ENCODE data around the gene ARHGAP26. TPM values are rescaled to one million over a fixed set of nuclear protein-coding genes. Genes with fewer than 3 reads are reported as not detected.

The ARHGAP26 gene
- total RNA-seq, 1 experiment from 2014 or later: 54.3 TPM

- Mint-ChIP-seq H3K4me1 (ENCODE audit: insufficient read depth, unreplicated experiment) (peaks cover 6% of the 10 kb centered on the region), H3K4me3 (ENCODE audit: unreplicated experiment) (no peak overlapping the region), H3K36me3 (ENCODE audit: insufficient read depth, unreplicated experiment) (peaks cover 8% of the 10 kb centered on the region), H3K27ac (ENCODE audit: low read depth, unreplicated experiment) (no peak overlapping the region), H3K27me3 (ENCODE audit: insufficient read depth, unreplicated experiment) (no peaks in the 10 kb centered on the region), H3K9me3 (ENCODE audit: unreplicated experiment) (peaks cover 28% of the 10 kb centered on the region)
- no peak for DNase-seq (ENCODE audit: unreplicated experiment)
- intact Hi-C loops (cut with micrococcal nuclease): no loop called here
- ChIA-PET POLR2A (interaction anchor here (0.6 to 1.0 kb wide), 3 partner anchors 19 to 108 kb away, joined by 3 to 4 read pairs (median 3); no protein-coding TSS in a partner anchor), CTCF (no interaction called here)
- no TSS peak for BruUV-seq (replicated peaks)
- TF ChIP-seq CTCF (IDR thresholded peaks at IDR 0.05; ENCODE audit: unreplicated experiment): no peak
Observed at GRCh38 chr5:143268388-143268787, 498.2 kb downstream of the ARHGAP26 start.

DNA sequence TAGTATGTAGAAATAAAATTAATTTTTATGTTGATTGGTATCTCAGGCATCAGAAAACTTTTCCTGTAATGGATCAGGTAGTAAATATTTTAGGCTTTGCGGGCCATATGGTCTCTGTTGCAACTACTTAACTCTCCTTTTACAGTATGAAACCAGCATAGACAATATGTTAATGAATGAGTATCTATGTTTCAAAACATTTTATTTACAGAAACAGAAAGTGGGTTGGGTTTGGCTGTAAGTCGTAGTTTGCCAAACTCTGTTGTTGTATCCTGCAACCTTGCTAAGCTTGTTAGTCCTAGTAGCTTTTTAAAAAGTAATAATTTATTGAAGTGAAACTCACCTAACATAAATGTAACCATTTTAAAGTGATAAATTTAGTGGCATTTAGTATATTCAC is 501.3 kb downstream of the ARHGAP26 start:
- no peaks in the 10 kb centered on the region for H3K27me3 Mint-ChIP-seq (ENCODE audit: insufficient read depth, unreplicated experiment)
- peaks cover 4% of the 10 kb centered on the region for H3K4me1 Mint-ChIP-seq (ENCODE audit: insufficient read depth, unreplicated experiment)
- peaks cover 28% of the 10 kb centered on the region for H3K9me3 Mint-ChIP-seq (ENCODE audit: unreplicated experiment)
- no peak for DNase-seq (ENCODE audit: unreplicated experiment)
- peaks cover 37% of the 10 kb centered on the region for H3K36me3 Mint-ChIP-seq (ENCODE audit: insufficient read depth, unreplicated experiment)
- intact Hi-C loops (cut with micrococcal nuclease): no loop called here
- BruUV-seq (replicated peaks): no TSS peak
- TF ChIP-seq CTCF (IDR thresholded peaks at IDR 0.05; ENCODE audit: unreplicated experiment): no peak
- POLR2A ChIA-PET: interaction anchor here (0.6 to 2.0 kb wide), 6 partner anchors 8 to 118 kb away, joined by 3 to 6 read pairs (median 3); no protein-coding TSS in a partner anchor
- no peak overlapping the region for H3K4me3 Mint-ChIP-seq (ENCODE audit: unreplicated experiment)
- CTCF ChIA-PET: no interaction called here
- no peak overlapping the region for H3K27ac Mint-ChIP-seq (ENCODE audit: low read depth, unreplicated experiment)

GRCh38 chr5:143274952-143275351 is 504.8 kb downstream of the ARHGAP26 start:
- Mint-ChIP-seq H3K27me3 (ENCODE audit: insufficient read depth, unreplicated experiment) (no peaks in the 10 kb centered on the region), H3K27ac (ENCODE audit: low read depth, unreplicated experiment) (no peak overlapping the region), H3K4me3 (ENCODE audit: unreplicated experiment) (no peak overlapping the region), H3K9me3 (ENCODE audit: unreplicated experiment) (peaks cover 2% of the 10 kb centered on the region), H3K36me3 (ENCODE audit: insufficient read depth, unreplicated experiment) (peaks cover 55% of the 10 kb centered on the region), H3K4me1 (ENCODE audit: insufficient read depth, unreplicated experiment) (peaks cover 4% of the 10 kb centered on the region)
- no TSS peak for BruUV-seq (replicated peaks)
- TF ChIP-seq CTCF (IDR thresholded peaks at IDR 0.05; ENCODE audit: unreplicated experiment): no peak
- ChIA-PET POLR2A (interaction anchor here (1.4 kb wide), 1 partner anchor 19 kb away, joined by 6 read pairs; no protein-coding TSS in a partner anchor), CTCF (no interaction called here)
- intact Hi-C loops (cut with micrococcal nuclease): no loop called here
- DNase-seq (ENCODE audit: unreplicated experiment): no peak

- Mint-ChIP-seq H3K36me3 (ENCODE audit: insufficient read depth, unreplicated experiment) (peaks cover 63% of the 10 kb centered on the region), H3K4me1 (ENCODE audit: insufficient read depth, unreplicated experiment) (peaks cover 4% of the 10 kb centered on the region), H3K27ac (ENCODE audit: low read depth, unreplicated experiment) (no peak overlapping the region), H3K4me3 (ENCODE audit: unreplicated experiment) (no peak overlapping the region), H3K27me3 (ENCODE audit: insufficient read depth, unreplicated experiment) (no peaks in the 10 kb centered on the region), H3K9me3 (ENCODE audit: unreplicated experiment) (no peaks in the 10 kb centered on the region)
- ChIA-PET CTCF (interaction anchor here (0.6 kb wide), 1 partner anchor 95 kb away, joined by 4 read pairs; no protein-coding TSS in a partner anchor), POLR2A (no interaction called here)
- intact Hi-C loops (cut with micrococcal nuclease): no loop called here
- no peak for DNase-seq (ENCODE audit: unreplicated experiment)
- no TSS peak for BruUV-seq (replicated peaks)
- TF ChIP-seq CTCF (IDR thresholded peaks at IDR 0.05; ENCODE audit: unreplicated experiment): no peak
Observed at GRCh38 chr5:143275512-143276363, 505.6 kb downstream of the ARHGAP26 start.

Data from MCF 10A (cell line).